Gastroesophageal sphincter (tissue), 3 donors: ENCODE results near the gene GJA9.

Source experiments
- POLR2A ChIP-seq, 2 donors: fragments of 450-650 bp; IDR thresholded peaks; one replicate each; pipeline ENCODE4 v1.6.1; 2017; ENCODE audit warnings: antibody characterized with exemption in 2 of 2, mild to moderate bottlenecking in 2 of 2, moderate library complexity in 1 of 2
- TF ChIP-seq, protein P1 (sequence below), 4 experiments: fragments of 200-600 bp in 2 of 4; fragments of 450-650 bp in 2 of 4; sonication (generic) in 1 of 4; IDR thresholded peaks; one replicate each; pipeline ENCODE4 v1.5.1; 2017 to 2019; ENCODE audit warnings: antibody characterized with exemption in 4 of 4, mild to moderate bottlenecking in 2 of 4, moderate library complexity in 2 of 4

GRCh38 chr1:38923607-38924006, 42.2 kb upstream of the GJA9 start:
- TF ChIP-seq, protein P1, sequence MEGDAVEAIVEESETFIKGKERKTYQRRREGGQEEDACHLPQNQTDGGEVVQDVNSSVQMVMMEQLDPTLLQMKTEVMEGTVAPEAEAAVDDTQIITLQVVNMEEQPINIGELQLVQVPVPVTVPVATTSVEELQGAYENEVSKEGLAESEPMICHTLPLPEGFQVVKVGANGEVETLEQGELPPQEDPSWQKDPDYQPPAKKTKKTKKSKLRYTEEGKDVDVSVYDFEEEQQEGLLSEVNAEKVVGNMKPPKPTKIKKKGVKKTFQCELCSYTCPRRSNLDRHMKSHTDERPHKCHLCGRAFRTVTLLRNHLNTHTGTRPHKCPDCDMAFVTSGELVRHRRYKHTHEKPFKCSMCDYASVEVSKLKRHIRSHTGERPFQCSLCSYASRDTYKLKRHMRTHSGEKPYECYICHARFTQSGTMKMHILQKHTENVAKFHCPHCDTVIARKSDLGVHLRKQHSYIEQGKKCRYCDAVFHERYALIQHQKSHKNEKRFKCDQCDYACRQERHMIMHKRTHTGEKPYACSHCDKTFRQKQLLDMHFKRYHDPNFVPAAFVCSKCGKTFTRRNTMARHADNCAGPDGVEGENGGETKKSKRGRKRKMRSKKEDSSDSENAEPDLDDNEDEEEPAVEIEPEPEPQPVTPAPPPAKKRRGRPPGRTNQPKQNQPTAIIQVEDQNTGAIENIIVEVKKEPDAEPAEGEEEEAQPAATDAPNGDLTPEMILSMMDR (IDR thresholded peaks at IDR 0.05), result no peak
- no peak for TF ChIP-seq POLR2A (IDR thresholded peaks at IDR 0.05)
